Mesendoderm (in vitro differentiated cells): ENCODE data around the gene ZNF814.
"Not testable (repeated sequence)": the region's sequence is repeated elsewhere in the genome, so short reads cannot be mapped to it uniquely, and the experiment has no call there.

Experiments
- DNase-seq: peaks from one replicate; pipeline ENCODE4 v3.0.0; 2013
- H2AK5ac ChIP-seq: 2 replicates; pipeline ENCODE4 v1.6.1; 2013; ENCODE audit warnings: low read length, inconsistent platforms
- H2BK120ac ChIP-seq: 2 replicates; pipeline ENCODE4 v1.6.1; 2013; ENCODE audit warnings: low read depth, mild to moderate bottlenecking, low read length, moderate library complexity, mixed read lengths
- H2BK15ac ChIP-seq: replicated peaks from 2 replicates; pipeline ENCODE4 v1.6.1; 2013; ENCODE audit warnings: low read depth, mild to moderate bottlenecking, moderate library complexity
- H2BK5ac ChIP-seq: 2 replicates; pipeline ENCODE4 v1.6.1; 2013; ENCODE audit warnings: low read length, inconsistent platforms
- H3K18ac ChIP-seq: 2 replicates; pipeline ENCODE4 v1.6.1; 2013; ENCODE audit warnings: mild to moderate bottlenecking, low read length, mixed read lengths
- H3K23ac ChIP-seq: one replicate; pipeline ENCODE4 v1.6.1; 2013; ENCODE audit warnings: low read length
- H3K27ac ChIP-seq: 2 replicates; pipeline ENCODE4 v1.5.1; 2013; ENCODE audit warnings: low read depth, mild to moderate bottlenecking, inconsistent platforms, low read length, moderate library complexity
- H3K27me3 ChIP-seq: 2 replicates; pipeline ENCODE4 v1.6.1; 2013; ENCODE audit warnings: low read length, control low read depth, mild to moderate bottlenecking, inconsistent platforms; ENCODE audit not compliant: insufficient read depth, poor library complexity
- H3K36me3 ChIP-seq: 2 replicates; pipeline ENCODE4 v1.6.1; 2013; ENCODE audit warnings: low read length, inconsistent platforms; ENCODE audit not compliant: control insufficient read depth, insufficient read depth
- H3K4ac ChIP-seq: one replicate; pipeline ENCODE4 v1.6.1; 2013; ENCODE audit warnings: low read depth, mild to moderate bottlenecking, low read length, moderate library complexity
- H3K4me1 ChIP-seq: 2 replicates; pipeline ENCODE4 v1.6.1; 2013; ENCODE audit warnings: low read depth, low read length, inconsistent platforms; ENCODE audit not compliant: control insufficient read depth
- H3K4me2 ChIP-seq: 2 replicates; pipeline ENCODE4 v1.6.1; 2013; ENCODE audit warnings: low read length
- H3K4me3 ChIP-seq: 2 replicates; pipeline ENCODE4 v1.5.1; 2013; ENCODE audit warnings: mild to moderate bottlenecking, low read length
- H3K56ac ChIP-seq: one replicate; pipeline ENCODE4 v1.6.1; 2013; ENCODE audit warnings: low read length
- H3K79me1 ChIP-seq: 2 replicates; pipeline ENCODE4 v1.6.1; 2013; ENCODE audit warnings: low read length, inconsistent platforms
- H3K79me2 ChIP-seq: 2 replicates; pipeline ENCODE4 v1.6.1; 2013; ENCODE audit warnings: mild to moderate bottlenecking, low read length; ENCODE audit not compliant: control insufficient read depth, insufficient read depth
- H3K9ac ChIP-seq: 2 replicates; pipeline ENCODE4 v1.6.1; 2013; ENCODE audit warnings: low read length, inconsistent platforms
- H4K5ac ChIP-seq: one replicate; pipeline ENCODE4 v1.6.1; 2013; ENCODE audit warnings: low read length
- H4K8ac ChIP-seq: one replicate; pipeline ENCODE4 v1.6.1; 2013; ENCODE audit warnings: low read depth, mild to moderate bottlenecking, control low read depth, low read length, moderate library complexity
- WGBS: extraction: QIAGEN DNeasy Blood & Tissue Kit; methylation state at CpG from one replicate; pipeline ENCODE4 v1.1.7; 2013; ENCODE audit warnings: low lambda C conversion rate, missing lambda C conversion rate; ENCODE audit not compliant: insufficient coverage; ENCODE audit errors: extremely low coverage; 5-methylcytosine and 5-hydroxymethylcytosine counted together

ZNF814 gene

GRCh38 chr19:57841122-57841763 is 47.6 kb downstream of the ZNF814 start:
- no peak overlapping the region for H3K23ac ChIP-seq
- H2BK15ac ChIP-seq = no peak overlapping the region
- no peak overlapping the region for H3K9ac ChIP-seq
- H2AK5ac ChIP-seq = no peak overlapping the region
- H3K79me1 ChIP-seq = peaks cover 14% of the 10 kb centered on the region
- H3K79me2 ChIP-seq = peaks cover 53% of the 10 kb centered on the region
- H3K4me2 ChIP-seq = no peak overlapping the region
- H3K27ac ChIP-seq = peak overlapping the region; percentile 44
- H3K4ac ChIP-seq = no peak overlapping the region
- WGBS = no CpG with 5 or more reads among the region's 6 CpGs
- H2BK120ac ChIP-seq = no peak overlapping the region
- peaks cover 16% of the 10 kb centered on the region for H3K36me3 ChIP-seq
- no peak overlapping the region for H3K56ac ChIP-seq
- no peak overlapping the region for H4K5ac ChIP-seq
- no peak overlapping the region for H3K4me3 ChIP-seq
- no peak overlapping the region for H3K18ac ChIP-seq
- H2BK5ac ChIP-seq = no peak overlapping the region
- no peaks in the 10 kb centered on the region for H3K27me3 ChIP-seq
- H4K8ac ChIP-seq = no peak overlapping the region
- DNase-seq = peak; percentile 79
- H3K4me1 ChIP-seq = no peaks in the 10 kb centered on the region

GRCh38 chr19:57838622-57839191 is 50.1 kb downstream of the ZNF814 start:
- not testable (repeated sequence) for H2AK5ac ChIP-seq, H4K5ac ChIP-seq, H3K4me1 ChIP-seq, H3K9ac ChIP-seq, H3K18ac ChIP-seq, DNase-seq, H2BK120ac ChIP-seq, H3K27ac ChIP-seq, H3K79me1 ChIP-seq, H2BK15ac ChIP-seq, H3K4me2 ChIP-seq, H3K4ac ChIP-seq, H4K8ac ChIP-seq, H3K23ac ChIP-seq, H2BK5ac ChIP-seq, H3K56ac ChIP-seq, H3K4me3 ChIP-seq, H3K27me3 ChIP-seq
- H3K79me2 ChIP-seq = peaks cover 45% of the 10 kb centered on the region
- no CpG with 5 or more reads among the region's 5 CpGs for WGBS
- peaks cover 13% of the 10 kb centered on the region for H3K36me3 ChIP-seq

GRCh38 chr19:57836991-57837390 is 51.8 kb downstream of the ZNF814 start:
- not testable (repeated sequence) for H2BK15ac ChIP-seq, H3K4me3 ChIP-seq, H3K27ac ChIP-seq, H2BK120ac ChIP-seq, H4K8ac ChIP-seq, H3K36me3 ChIP-seq, H3K27me3 ChIP-seq, H3K4me1 ChIP-seq, H3K79me1 ChIP-seq, H3K56ac ChIP-seq, H3K4me2 ChIP-seq, H3K23ac ChIP-seq, H3K9ac ChIP-seq, H2BK5ac ChIP-seq, H3K4ac ChIP-seq, DNase-seq, H2AK5ac ChIP-seq, H4K5ac ChIP-seq, H3K18ac ChIP-seq
- H3K79me2 ChIP-seq = peaks cover 44% of the 10 kb centered on the region
- WGBS = no CpG with 5 or more reads among the region's 5 CpGs

GRCh38 chr19:57830071-57830602 is 58.7 kb downstream of the ZNF814 start, which contains the start of gene ZNF587B:
Gene ZNF587B, plus strand, starts transcription at chr19:57830299. Its CDS starts 230 bp downstream, at chr19:57830529.
- H3K9ac ChIP-seq = peak within 1 kb of the TSS; percentile 93
- H3K18ac ChIP-seq = peak within 1 kb of the TSS; percentile 71
- H3K23ac ChIP-seq = peak within 1 kb of the TSS; percentile 86
- peak within 1 kb of the TSS; percentile 70 for H3K4me3 ChIP-seq
- H3K36me3 ChIP-seq = no peaks in the 10 kb centered on the region
- peaks cover 4% of the 10 kb centered on the region for H3K79me1 ChIP-seq
- peak within 1 kb of the TSS; percentile 81 for H3K4ac ChIP-seq
- peak within 1 kb of the TSS; percentile 68 for H4K8ac ChIP-seq
- H2BK120ac ChIP-seq = peak within 1 kb of the TSS; percentile 66
- peak within 1 kb of the TSS; percentile 95 for H3K56ac ChIP-seq
- H4K5ac ChIP-seq = peak within 1 kb of the TSS; percentile 98
- DNase-seq = peak; percentile 100
- peaks cover 46% of the 10 kb centered on the region for H3K79me2 ChIP-seq
- peak within 1 kb of the TSS; percentile 96 for H3K27ac ChIP-seq
- H2BK5ac ChIP-seq = peak within 1 kb of the TSS; percentile 88
- no CpG with 5 or more reads among the region's 22 CpGs for WGBS
- peaks cover 3% of the 10 kb centered on the region for H3K4me1 ChIP-seq
- no peak within 1 kb of the TSS for H2BK15ac ChIP-seq
- no peaks in the 10 kb centered on the region for H3K27me3 ChIP-seq
- H3K4me2 ChIP-seq = peak within 1 kb of the TSS; percentile 98
- peak within 1 kb of the TSS; percentile 91 for H2AK5ac ChIP-seq

- no peak overlapping the region for H2BK5ac ChIP-seq
- no peaks in the 10 kb centered on the region for H3K36me3 ChIP-seq
- DNase-seq = peak; percentile 90
- no peak overlapping the region for H2BK15ac ChIP-seq
- H3K79me2 ChIP-seq = peaks cover 52% of the 10 kb centered on the region
- no peaks in the 10 kb centered on the region for H3K27me3 ChIP-seq
- no peak overlapping the region for H3K4ac ChIP-seq
- no peak overlapping the region for H3K4me2 ChIP-seq
- H3K79me1 ChIP-seq = peaks cover 4% of the 10 kb centered on the region
- H2AK5ac ChIP-seq = no peak overlapping the region
- H3K4me1 ChIP-seq = peaks cover 3% of the 10 kb centered on the region
- H3K9ac ChIP-seq = peak overlapping the region; percentile 0
- H3K18ac ChIP-seq = no peak overlapping the region
- H3K4me3 ChIP-seq = no peak overlapping the region
- no peak overlapping the region for H3K23ac ChIP-seq
- no CpG with 5 or more reads among the region's 5 CpGs for WGBS
- H4K5ac ChIP-seq = no peak overlapping the region
- no peak overlapping the region for H4K8ac ChIP-seq
- H2BK120ac ChIP-seq = peak overlapping the region; percentile 51
- peak overlapping the region; percentile 3 for H3K56ac ChIP-seq
- peak overlapping the region; percentile 88 for H3K27ac ChIP-seq
Observed at GRCh38 chr19:57829316-57829715, 59.5 kb downstream of the ZNF814 start.
